T-helper 2 cell treated with Interferon-gamma antibody and Interleukin-4, amounts not matched to agents 100 ng/mL and 5 ng/mL, for 36 hours (primary cell): ENCODE results near the gene RPS4Y2. TPM values are rescaled to one million over a fixed set of nuclear protein-coding genes. Genes with fewer than 3 reads are reported as not detected.

Experiments used
- intact Hi-C: fragments of 100-400 bp; cut with micrococcal nuclease; formaldehyde crosslinking; loops from one replicate; pipeline ENCODE4 v1.15.1; 2023
- total RNA-seq: library from RNA; stranded (reverse); gene quantifications from 2 replicates; pipeline ENCODE4 v1.2.3, GENCODE V29; 2022

RPS4Y2 gene
- 0.50 and 0.73 TPM in 2 replicates for total RNA-seq

GRCh38 chrY:20755808-20756207, at the start of gene RPS4Y2:
TSS of gene RPS4Y2 (plus strand) at chrY:20756108. CDS start at chrY:20756164, 56 bp downstream.
- intact Hi-C loops = no loop called here

GRCh38 chrY:20714391-20714790, 41.5 kb upstream of the RPS4Y2 start:
- intact Hi-C loops = no loop called here

GRCh38 chrY:20726184-20726907, 29.6 kb upstream of the RPS4Y2 start:
- intact Hi-C loops = no loop called here

GRCh38 chrY:20735200-20735599, 20.7 kb upstream of the RPS4Y2 start:
- intact Hi-C loops = loop anchor here (5.0 kb wide), 1 partner anchor 1303 kb away; no protein-coding TSS in a partner anchor

- intact Hi-C loops = loop anchor here (1.0 to 10.0 kb wide), 3 partner anchors 182 to 1308 kb away; no protein-coding TSS in a partner anchor
These were observed 16.1 kb upstream of the RPS4Y2 start for GRCh38 chrY:20739806-20740205.

GRCh38 chrY:20740609-20741008, 15.3 kb upstream of the RPS4Y2 start:
- intact Hi-C loops = loop anchor here (1.0 to 10.0 kb wide), 2 partner anchors 182 to 444 kb away; no protein-coding TSS in a partner anchor

GRCh38 chrY:20745060-20745459, 10.8 kb upstream of the RPS4Y2 start:
- intact Hi-C loops = loop anchor here (2.0 to 10.0 kb wide), 5 partner anchors 67 to 928 kb away; no protein-coding TSS in a partner anchor

GRCh38 chrY:20746919-20747318, 9.0 kb upstream of the RPS4Y2 start:
- intact Hi-C loops = loop anchor here (2.0 to 10.0 kb wide), 5 partner anchors 65 to 510 kb away; partner anchors contain the start of gene EIF1AY

GRCh38 chrY:20763869-20764268, 8.0 kb downstream of the RPS4Y2 start:
- intact Hi-C loops = loop anchor here (10.0 kb wide), 2 partner anchors 141 to 261 kb away; no protein-coding TSS in a partner anchor

- intact Hi-C loops = loop anchor here (10.0 kb wide), 2 partner anchors 140 to 260 kb away; no protein-coding TSS in a partner anchor
These were observed 9.2 kb downstream of the RPS4Y2 start for GRCh38 chrY:20765117-20765516.

- intact Hi-C loops = no loop called here
These were observed 14.8 kb downstream of the RPS4Y2 start for GRCh38 chrY:20770755-20771154.

- intact Hi-C loops = no loop called here
These were observed 20.2 kb downstream of the RPS4Y2 start for GRCh38 chrY:20776104-20776503.

- intact Hi-C loops = no loop called here
These were observed 24.3 kb downstream of the RPS4Y2 start for GRCh38 chrY:20780104-20780654.

- intact Hi-C loops = no loop called here
These were observed 24.9 kb downstream of the RPS4Y2 start for GRCh38 chrY:20780776-20781175.

GRCh38 chrY:20781408-20781807, 25.5 kb downstream of the RPS4Y2 start:
- intact Hi-C loops = no loop called here

GRCh38 chrY:20784965-20785364, 29.1 kb downstream of the RPS4Y2 start:
- intact Hi-C loops = no loop called here

- intact Hi-C loops = no loop called here
These were observed 31.2 kb downstream of the RPS4Y2 start for GRCh38 chrY:20787076-20787475.

GRCh38 chrY:20798351-20799049, 42.6 kb downstream of the RPS4Y2 start:
- intact Hi-C loops = no loop called here

- intact Hi-C loops = no loop called here
These were observed 46.8 kb downstream of the RPS4Y2 start for GRCh38 chrY:20802659-20803058.

- intact Hi-C loops = no loop called here
These were observed 50.3 kb downstream of the RPS4Y2 start for GRCh38 chrY:20806243-20806642.

- intact Hi-C loops = loop anchor here (5.0 kb wide), 1 partner anchor 66 kb away; no protein-coding TSS in a partner anchor
These were observed 57.6 kb downstream of the RPS4Y2 start for GRCh38 chrY:20813459-20813858.

GRCh38 chrY:20814794-20815193, 58.9 kb downstream of the RPS4Y2 start:
- intact Hi-C loops = loop anchor here (5.0 kb wide), 1 partner anchor 67 kb away; no protein-coding TSS in a partner anchor
